ENCODE data around the gene CCDC60. TPM values are rescaled to one million over a fixed set of nuclear protein-coding genes. Genes with fewer than 3 reads are reported as not detected.

Gene CCDC60
- polyA plus RNA-seq, 3 donors, result not detected

GRCh38 chr12:119308708-119309456 lies 25.6 kb upstream of the CCDC60 start:
- WGBS (ENCODE audit: insufficient coverage), result 83% methylated on average over 12 of the region's 19 CpGs
- Histone ChIP-seq H3K27me3 (ENCODE audit: control insufficient read depth in 2 of 2, insufficient read depth in 2 of 2, low read length in 2 of 2) (no peaks in the 10 kb centered on the region), H3K9me3 (replicated peaks in 1 of 2; ENCODE audit: control insufficient read depth in 1 of 2, insufficient read depth in 1 of 2, low read length in 2 of 2) (no peaks in the 10 kb centered on the region), H3K4me3 (replicated peaks in 1 of 3; ENCODE audit: low read depth in 2 of 3, low read length in 3 of 3) (no peak overlapping the region), H3K79me2 (ENCODE audit: insufficient read depth, low read length) (no peaks in the 10 kb centered on the region), H3K36me3 (replicated peaks in 1 of 2; ENCODE audit: control insufficient read depth in 1 of 2, insufficient read depth in 2 of 2, low read length in 2 of 2) (no peaks in the 10 kb centered on the region), H3K4me2 (replicated peaks; ENCODE audit: extremely low read depth, low read length, poor library complexity, severe bottlenecking) (no peak overlapping the region), H3K9ac (ENCODE audit: insufficient read depth, low read length, poor library complexity, severe bottlenecking) (no peak overlapping the region), H4K20me1 (ENCODE audit: insufficient read depth, low read length) (no peaks in the 10 kb centered on the region), H3K4me1 (ENCODE audit: control insufficient read depth in 1 of 2, insufficient read depth in 2 of 2, low read length in 2 of 2) (no peaks in the 10 kb centered on the region), H3K27ac (ENCODE audit: low read depth in 1 of 2, low read length in 2 of 2) (no peak overlapping the region), H2AFZ (ENCODE audit: insufficient read depth, low read depth, low read length, poor library complexity, severe bottlenecking) (no peak overlapping the region)
- H3K27me3 Mint-ChIP-seq (ENCODE audit: low read depth in 3 of 3), result peaks cover 3 to 12% (median 3%) of the 10 kb centered on the region in 3 donors
- no peaks in the 10 kb centered on the region for H3K4me1 Mint-ChIP-seq
- H3K9me3 Mint-ChIP-seq, result peaks cover 0 to 9% (median 2%) of the 10 kb centered on the region in 7 donors
- no peak for DNase-seq
- no peaks in the 10 kb centered on the region for H3K36me3 Mint-ChIP-seq
- no peak overlapping the region for H3K27ac Mint-ChIP-seq
- intact Hi-C loops (cut with micrococcal nuclease), result no loop called here
- TF ChIP-seq, protein P1, sequence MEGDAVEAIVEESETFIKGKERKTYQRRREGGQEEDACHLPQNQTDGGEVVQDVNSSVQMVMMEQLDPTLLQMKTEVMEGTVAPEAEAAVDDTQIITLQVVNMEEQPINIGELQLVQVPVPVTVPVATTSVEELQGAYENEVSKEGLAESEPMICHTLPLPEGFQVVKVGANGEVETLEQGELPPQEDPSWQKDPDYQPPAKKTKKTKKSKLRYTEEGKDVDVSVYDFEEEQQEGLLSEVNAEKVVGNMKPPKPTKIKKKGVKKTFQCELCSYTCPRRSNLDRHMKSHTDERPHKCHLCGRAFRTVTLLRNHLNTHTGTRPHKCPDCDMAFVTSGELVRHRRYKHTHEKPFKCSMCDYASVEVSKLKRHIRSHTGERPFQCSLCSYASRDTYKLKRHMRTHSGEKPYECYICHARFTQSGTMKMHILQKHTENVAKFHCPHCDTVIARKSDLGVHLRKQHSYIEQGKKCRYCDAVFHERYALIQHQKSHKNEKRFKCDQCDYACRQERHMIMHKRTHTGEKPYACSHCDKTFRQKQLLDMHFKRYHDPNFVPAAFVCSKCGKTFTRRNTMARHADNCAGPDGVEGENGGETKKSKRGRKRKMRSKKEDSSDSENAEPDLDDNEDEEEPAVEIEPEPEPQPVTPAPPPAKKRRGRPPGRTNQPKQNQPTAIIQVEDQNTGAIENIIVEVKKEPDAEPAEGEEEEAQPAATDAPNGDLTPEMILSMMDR (IDR thresholded peaks at IDR 0.05), result no peak
- H3K4me3 Mint-ChIP-seq, result no peak overlapping the region

DNA sequence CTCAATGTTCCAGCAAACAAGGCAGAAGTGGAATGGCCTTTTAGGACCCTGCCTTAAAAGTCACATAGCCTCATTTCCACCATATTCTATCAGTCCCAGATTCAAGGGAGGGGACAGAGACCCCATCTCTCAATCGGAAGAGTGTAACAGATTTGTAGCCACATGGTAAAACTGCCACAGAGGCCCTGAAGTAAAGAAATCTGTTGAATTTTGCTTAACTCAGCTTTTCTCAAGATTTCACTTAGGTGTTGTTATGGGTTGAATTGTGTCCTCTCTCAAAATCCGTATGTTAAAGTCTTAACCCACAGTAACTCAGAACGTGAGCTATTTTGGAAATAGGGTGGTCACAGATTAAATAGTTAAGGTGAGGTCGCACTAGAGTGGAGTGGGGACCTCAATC lies 22.7 kb upstream of the CCDC60 start:
- no peak for DNase-seq
- H3K27ac Mint-ChIP-seq, result no peak overlapping the region
- 78% methylated on average over 1 of the region's 4 CpGs for WGBS (ENCODE audit: insufficient coverage)

More for the DNA sequence above, 22.7 kb upstream of the CCDC60 start:
- intact Hi-C loops (cut with micrococcal nuclease), result no loop called here
- Histone ChIP-seq H3K36me3 (replicated peaks in 1 of 2; ENCODE audit: control insufficient read depth in 1 of 2, insufficient read depth in 2 of 2, low read length in 2 of 2) (no peaks in the 10 kb centered on the region), H3K4me2 (replicated peaks; ENCODE audit: extremely low read depth, low read length, poor library complexity, severe bottlenecking) (no peak overlapping the region), H3K9me3 (replicated peaks in 1 of 2; ENCODE audit: control insufficient read depth in 1 of 2, insufficient read depth in 1 of 2, low read length in 2 of 2) (no peaks in the 10 kb centered on the region), H3K4me1 (ENCODE audit: control insufficient read depth in 1 of 2, insufficient read depth in 2 of 2, low read length in 2 of 2) (no peaks in the 10 kb centered on the region), H3K4me3 (replicated peaks in 1 of 3; ENCODE audit: low read depth in 2 of 3, low read length in 3 of 3) (no peak overlapping the region), H3K9ac (ENCODE audit: insufficient read depth, low read length, poor library complexity, severe bottlenecking) (no peak overlapping the region), H4K20me1 (ENCODE audit: insufficient read depth, low read length) (no peaks in the 10 kb centered on the region), H2AFZ (ENCODE audit: insufficient read depth, low read depth, low read length, poor library complexity, severe bottlenecking) (no peak overlapping the region), H3K27me3 (ENCODE audit: control insufficient read depth in 2 of 2, insufficient read depth in 2 of 2, low read length in 2 of 2) (no peaks in the 10 kb centered on the region), H3K27ac (ENCODE audit: low read depth in 1 of 2, low read length in 2 of 2) (no peak overlapping the region), H3K79me2 (ENCODE audit: insufficient read depth, low read length) (no peaks in the 10 kb centered on the region)
- TF ChIP-seq, protein P1 (IDR thresholded peaks at IDR 0.05), result no peak
- Mint-ChIP-seq H3K27me3 (ENCODE audit: low read depth in 3 of 3) (peaks cover 3 to 10% (median 5%) of the 10 kb centered on the region in 3 donors), H3K36me3 (no peaks in the 10 kb centered on the region), H3K9me3 (peaks cover 0 to 5% (median 2%) of the 10 kb centered on the region in 7 donors), H3K4me3 (no peak overlapping the region), H3K4me1 (no peaks in the 10 kb centered on the region)

Measured in CD14-positive monocyte (primary cell).